Mammary epithelial cell (primary cell): ENCODE results near the gene TFF2.

ENCODE experiments used
- CTCF ChIP-seq, 2 donors: IDR thresholded peaks in 1 of 2; conservative IDR thresholded peaks in 1 of 2; 2 replicates each; pipeline ENCODE4 v1.5.1; 2011 to 2012; ENCODE audit warnings: inconsistent platforms in 2 of 2, low read length in 2 of 2, mild to moderate bottlenecking in 2 of 2, control low read depth in 1 of 2, low read depth in 1 of 2; ENCODE audit not compliant: insufficient read depth in 1 of 2; ENCODE audit errors: extremely low read depth in 1 of 2
- EZH2 ChIP-seq: IDR thresholded peaks from 2 replicates; pipeline ENCODE4 v1.6.1; 2012; ENCODE audit warnings: low read length, inconsistent platforms, borderline replicate concordance

GRCh38 chr21:42382915-42383314 lies 32.1 kb upstream of the TFF2 start:
- TF ChIP-seq CTCF (conservative IDR thresholded peaks at IDR 0.05 in 1 of 2, IDR thresholded peaks at IDR 0.05 in 1 of 2; ENCODE audit: extremely low read depth in 1 of 2, insufficient read depth in 1 of 2, low read depth in 1 of 2, low read length in 2 of 2) (no peak), EZH2 (no peak)
